NCI-H1694 treated with DMSO at 0.1 percent for 48 hours (cell line): Measurements from ENCODE around the gene LPIN3.
A peak's percentile ranks its signal among the peaks of the same experiment; 100 is the strongest.
"Not testable (repeated sequence)": the region's sequence is repeated elsewhere in the genome, so short reads cannot be mapped to it uniquely, and the experiment has no call there.

Source experiments
- DNase-seq: peaks from one replicate; lab custom pipeline; 2025; lab: John Stamatoyannopoulos, UW

LPIN3 gene, protein sequence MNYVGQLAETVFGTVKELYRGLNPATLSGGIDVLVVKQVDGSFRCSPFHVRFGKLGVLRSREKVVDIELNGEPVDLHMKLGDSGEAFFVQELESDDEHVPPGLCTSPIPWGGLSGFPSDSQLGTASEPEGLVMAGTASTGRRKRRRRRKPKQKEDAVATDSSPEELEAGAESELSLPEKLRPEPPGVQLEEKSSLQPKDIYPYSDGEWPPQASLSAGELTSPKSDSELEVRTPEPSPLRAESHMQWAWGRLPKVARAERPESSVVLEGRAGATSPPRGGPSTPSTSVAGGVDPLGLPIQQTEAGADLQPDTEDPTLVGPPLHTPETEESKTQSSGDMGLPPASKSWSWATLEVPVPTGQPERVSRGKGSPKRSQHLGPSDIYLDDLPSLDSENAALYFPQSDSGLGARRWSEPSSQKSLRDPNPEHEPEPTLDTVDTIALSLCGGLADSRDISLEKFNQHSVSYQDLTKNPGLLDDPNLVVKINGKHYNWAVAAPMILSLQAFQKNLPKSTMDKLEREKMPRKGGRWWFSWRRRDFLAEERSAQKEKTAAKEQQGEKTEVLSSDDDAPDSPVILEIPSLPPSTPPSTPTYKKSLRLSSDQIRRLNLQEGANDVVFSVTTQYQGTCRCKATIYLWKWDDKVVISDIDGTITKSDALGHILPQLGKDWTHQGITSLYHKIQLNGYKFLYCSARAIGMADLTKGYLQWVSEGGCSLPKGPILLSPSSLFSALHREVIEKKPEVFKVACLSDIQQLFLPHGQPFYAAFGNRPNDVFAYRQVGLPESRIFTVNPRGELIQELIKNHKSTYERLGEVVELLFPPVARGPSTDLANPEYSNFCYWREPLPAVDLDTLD

DNA sequence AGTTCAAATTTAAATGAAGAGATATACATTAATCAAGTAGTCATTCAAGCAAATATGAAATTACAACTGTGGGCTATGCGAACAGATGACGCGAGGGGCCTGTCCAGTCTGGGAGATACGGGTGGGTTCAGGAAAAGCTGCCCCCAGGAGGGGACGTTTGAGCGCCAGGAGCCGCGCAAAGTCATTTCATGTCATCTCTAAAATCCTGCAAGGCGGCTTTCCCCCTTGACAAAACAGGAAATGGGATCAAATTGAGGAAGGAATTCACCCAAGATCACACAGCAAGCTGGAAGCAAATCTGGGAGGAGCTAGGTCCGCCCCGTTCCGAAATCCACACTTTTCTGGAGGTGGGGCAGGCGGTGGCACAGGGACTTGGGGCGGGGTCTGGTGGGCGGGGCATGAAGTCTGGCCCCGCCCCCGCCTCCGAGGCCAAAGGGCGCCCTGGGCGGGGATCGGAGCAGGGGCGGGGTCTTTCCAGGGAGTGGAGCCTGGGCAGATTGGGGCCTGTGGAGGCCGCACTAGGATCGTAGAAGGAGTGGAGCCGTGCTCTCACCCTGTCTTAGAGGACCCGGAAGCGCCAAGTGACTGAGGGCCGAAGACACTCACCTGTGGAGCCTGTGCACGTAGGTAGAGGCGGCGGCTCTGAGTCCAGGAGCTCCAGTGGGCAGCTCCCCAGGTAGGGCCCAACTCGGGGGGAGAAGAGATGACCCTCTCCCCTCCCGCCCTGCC lies at the start of gene LPIN3:
TSS of gene LPIN3 (plus strand) at position 495 of the 729 bp plus-strand sequence. CDS start 4,983 bp downstream, outside the sequence.
- no peak for DNase-seq

DNA sequence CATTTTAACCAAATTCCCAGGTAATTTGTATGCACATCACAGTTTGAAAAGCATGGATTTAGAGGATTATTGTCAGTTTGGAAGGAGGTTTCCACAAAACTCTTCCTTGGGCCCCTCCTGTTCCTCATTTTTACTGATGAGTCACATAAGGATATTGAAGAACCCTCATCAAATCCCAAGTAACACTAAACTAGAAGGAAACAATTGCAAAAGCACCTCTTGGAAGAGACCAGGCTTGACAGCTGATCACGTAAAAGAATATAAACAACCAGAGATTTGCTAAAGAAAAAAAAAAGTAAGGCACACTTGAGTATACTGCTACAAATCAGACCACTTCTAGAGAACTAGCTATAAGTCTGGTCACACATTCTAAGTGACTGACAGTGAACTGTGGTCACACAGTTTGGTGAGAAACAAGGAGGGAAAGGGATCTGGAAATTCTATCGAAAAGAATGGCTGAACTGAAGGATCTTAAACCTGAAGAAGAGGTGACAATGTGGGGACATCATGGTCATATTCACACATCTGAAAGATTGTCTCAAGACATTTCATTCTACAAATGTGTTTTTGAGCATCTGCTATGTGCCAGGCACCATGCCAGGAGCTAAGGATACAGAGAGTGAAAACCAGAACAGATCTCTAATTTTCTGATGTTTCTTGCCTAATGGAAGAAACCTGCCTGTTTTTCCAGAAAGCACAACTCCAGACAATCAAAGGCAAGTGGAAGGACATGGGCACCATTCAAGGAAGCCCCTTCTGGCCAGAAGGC lies 47.2 kb upstream of the LPIN3 start:
- no peak for DNase-seq

DNA sequence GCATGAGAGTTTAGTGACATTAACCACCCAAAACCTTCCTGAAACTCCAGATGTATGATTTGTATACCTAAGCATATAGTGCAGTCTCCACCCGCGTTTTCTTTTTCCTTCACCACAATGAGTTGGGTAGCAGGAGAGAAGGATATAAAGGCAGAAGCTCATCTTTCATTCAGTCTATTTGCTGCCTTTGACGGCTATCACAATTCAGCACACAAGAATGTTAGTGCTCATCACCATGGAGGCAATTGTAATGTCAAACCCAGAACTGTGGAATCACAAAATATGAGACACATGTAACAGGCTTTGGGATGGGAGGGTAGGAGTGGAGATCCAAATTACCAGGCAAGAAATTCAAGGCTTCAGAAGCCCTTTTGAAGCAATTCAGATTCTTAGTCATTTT lies 40.7 kb upstream of the LPIN3 start:
- no peak for DNase-seq

DNA sequence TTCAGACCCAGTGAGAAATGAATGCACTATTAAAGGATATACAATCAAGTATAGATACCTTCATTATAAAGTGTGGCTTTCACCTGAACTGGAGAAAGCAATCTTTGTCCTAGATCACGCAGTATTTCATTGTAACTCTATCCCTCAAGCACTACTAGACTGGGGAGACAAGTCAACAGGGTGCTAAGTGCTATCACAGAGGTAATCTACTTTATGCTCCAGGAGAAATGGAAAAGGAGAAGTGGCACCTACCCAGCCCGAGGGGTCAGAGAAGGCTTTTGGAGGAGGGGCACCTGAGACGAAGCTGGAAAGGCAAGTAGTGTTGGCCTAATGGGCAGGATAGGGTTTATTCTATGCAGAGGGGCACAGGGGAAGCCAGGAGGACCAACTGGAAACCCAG lies 40.2 kb upstream of the LPIN3 start:
- no peak for DNase-seq

DNA sequence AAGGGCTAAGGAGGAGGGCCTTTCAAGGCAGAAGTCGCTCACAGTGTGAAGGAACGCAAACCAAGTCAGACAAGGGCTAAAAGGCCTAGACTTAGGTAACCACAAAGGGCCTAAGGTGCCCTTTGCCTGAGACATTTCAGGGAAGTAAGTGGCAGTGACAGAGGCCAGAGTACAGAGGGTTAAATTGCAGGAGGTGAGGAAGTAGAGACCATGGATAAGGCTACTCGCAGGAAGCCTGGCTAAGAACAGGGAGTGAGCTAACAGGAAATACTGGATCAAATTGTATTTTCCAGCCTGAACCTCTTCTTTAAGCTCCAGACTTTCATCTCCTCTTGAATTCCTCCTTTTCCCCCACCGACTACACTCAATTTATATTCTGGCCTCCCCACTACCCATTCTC lies 39.7 kb upstream of the LPIN3 start:
- DNase-seq: no peak

DNA sequence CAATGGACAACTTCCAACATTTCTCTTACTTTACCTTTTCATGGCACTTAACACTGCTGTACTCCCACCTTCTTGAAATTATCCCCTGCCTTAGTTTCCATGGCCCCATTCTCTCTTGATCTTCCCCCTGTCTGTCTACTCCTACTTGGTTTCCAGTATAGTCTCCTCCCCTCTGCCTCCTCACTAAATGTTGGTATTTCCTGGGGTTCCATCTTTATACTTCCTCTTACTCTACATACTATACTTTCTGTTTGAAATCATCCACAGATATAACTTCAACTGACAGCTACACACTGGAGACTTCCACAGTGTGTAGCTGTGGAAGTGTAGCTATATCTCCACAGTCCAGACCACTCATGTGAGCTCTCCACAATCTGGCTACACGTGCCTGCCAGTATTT lies 36.6 kb upstream of the LPIN3 start:
- DNase-seq: no peak

DNA sequence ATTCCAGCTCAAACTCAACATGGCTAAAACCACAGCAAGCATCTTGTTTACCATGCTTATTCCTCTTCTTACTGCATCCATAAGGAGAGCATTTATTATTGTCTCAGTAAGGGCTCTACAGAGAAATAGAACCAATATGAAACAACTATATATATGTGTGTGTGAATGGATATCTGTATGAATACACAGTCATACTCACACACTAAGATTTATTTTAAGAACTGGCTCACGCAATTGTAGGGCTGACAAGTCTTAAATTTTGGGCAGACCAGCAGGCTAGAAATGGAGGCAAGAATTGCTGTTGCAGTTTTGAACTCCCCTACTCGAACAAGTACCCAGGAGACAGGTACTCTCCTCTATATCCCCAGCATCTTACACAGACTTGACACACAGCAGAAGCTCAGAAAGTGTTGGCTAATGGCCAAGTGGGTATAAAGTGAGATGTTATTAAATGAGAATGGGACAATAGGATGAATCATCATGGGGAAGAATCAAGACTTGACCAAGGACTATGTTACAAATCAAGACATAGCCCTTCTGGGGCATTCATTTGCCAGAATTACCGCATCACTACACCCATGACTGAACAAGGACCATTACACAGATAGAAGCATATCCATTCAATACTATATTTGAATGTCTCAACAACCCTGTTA lies 36.1 kb upstream of the LPIN3 start:
- DNase-seq: no peak

DNA sequence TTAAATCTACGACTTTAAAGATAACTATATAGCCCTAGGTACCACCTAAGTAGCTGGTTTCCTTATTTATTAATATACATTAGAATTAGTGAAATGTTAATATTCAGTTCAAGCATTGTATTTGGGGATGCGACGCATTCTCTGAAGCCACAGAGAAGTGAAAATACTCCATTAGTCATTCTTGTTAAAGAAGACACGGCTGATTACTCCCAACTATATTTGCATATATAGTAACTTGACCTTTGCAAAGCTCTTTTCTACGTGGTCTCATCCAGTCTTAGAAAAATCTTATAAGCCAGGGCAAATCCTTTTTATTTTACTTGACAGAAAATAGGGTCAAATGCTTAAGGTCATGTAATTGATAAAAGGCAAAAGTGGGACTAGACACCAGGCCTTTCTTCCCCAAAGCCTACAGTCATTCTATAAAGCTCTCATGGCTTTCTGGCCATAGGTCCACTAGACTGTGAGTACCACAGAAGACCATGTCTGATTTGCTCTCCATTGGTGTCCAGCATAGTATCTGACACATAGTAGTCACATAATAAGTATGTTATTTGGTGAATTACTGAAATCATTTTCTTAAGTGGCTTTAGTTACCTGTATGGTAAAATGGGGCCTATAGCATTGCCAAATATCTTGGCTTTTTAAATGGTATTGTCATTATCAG lies 34.4 kb upstream of the LPIN3 start:
- no peak for DNase-seq

DNA sequence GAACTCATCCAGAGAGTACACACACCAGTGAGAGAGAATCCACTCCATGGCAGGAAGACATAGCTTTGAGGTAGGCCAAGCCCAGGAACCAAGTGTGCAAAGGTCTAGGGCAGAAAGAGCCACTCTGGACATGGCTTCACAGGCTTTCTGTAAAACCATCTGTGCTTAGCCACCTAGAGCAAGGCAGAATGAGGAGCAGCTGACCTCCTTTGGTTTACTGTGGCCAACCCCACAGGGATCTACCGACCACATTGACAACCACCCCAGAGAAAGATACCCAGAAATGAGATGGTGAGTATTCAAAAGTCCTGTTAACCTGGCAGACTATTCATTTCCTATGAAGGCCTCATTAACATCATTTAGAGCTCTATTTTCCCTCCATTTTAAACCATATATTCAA lies 33.6 kb upstream of the LPIN3 start:
- no peak for DNase-seq

DNA sequence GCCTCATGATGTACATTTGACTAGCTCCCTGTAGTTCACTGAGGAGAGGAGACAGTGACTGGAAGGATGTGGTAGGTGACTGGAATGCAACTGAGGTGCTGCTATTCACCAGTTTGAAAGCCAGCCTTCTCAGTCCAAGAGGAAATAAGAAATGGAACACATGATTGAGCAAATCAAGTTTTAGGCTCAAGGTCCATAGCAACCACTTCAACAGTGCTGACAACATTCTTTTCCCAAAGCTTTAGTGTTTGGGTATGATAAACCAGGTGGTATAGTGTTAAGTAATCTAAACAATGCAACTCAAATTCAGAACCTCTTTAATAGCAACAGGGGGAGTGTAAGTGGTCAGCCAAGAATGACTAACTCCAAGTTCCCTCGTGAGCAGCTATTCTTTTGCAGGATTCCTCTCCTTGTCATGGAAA lies 32.3 kb upstream of the LPIN3 start:
- DNase-seq: no peak

DNA sequence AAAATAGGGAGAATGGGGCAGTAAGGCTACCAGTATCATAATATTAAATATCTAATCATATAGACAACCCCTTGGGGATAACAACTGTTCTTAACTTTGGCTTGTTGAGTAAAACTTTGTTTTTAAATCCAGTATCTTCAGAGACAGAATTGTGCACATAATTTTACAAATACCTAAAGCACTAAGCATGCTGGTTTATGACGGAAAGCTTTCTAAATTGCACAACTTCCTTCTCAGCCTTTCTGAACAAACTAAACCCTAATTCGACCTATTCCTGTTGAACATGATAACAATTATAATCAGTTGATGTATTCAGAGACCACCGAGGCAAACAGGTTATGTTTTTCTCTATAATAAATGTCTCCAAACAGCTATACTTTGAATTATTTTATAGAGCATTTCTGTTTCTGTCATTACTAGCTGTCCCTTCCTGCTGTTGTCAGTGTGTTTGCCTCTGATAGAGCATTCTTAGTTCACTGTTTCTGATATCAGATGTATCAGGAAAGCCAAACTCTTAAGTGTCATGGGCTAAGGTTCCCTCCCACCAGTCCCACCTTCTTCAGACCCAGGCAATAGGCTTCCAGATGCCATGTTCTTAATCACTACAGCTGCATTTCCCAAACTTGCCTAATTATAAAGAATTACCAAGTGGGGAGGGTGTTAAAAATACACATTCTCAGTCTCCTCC lies 31.8 kb upstream of the LPIN3 start:
- DNase-seq: no peak

DNA sequence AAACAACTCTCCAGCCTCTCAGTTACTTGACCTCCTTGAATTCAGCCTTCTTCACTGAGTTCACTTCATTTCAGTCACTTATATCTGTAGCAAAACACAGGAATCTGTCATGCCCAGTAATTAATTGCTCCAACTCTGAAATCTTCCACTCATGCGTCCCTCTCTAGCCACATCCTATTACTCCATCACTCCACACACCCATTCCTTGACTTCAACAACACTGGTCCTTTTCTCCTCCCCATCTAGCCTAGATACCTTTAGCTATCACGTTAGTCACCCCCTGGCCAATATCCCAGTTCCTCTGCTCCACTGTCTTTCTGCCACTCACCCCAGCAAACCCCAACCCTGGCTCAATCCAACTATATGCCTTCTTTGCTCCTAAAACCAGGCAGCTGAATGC lies 30.8 kb upstream of the LPIN3 start:
- no peak for DNase-seq

DNA sequence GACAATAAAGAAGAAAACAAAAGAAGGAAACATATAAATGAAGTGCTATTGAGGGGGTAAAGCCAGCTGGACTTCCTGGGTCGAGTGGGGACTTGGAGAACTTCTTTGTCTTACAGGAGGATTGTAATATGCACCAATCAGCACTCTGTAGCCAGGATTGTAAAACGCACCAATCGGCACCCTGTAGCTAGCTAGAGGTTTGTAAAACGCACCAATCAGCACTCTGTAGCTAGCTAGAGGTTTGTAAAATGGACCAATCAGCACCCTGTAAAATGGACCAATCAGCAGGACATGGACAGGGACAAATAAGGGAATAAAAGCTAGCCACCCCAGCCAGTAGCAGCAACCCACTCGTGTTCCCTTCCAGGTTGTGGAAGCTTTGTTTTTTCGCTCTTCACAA lies 28.6 kb upstream of the LPIN3 start:
- DNase-seq: not testable (repeated sequence)

DNA sequence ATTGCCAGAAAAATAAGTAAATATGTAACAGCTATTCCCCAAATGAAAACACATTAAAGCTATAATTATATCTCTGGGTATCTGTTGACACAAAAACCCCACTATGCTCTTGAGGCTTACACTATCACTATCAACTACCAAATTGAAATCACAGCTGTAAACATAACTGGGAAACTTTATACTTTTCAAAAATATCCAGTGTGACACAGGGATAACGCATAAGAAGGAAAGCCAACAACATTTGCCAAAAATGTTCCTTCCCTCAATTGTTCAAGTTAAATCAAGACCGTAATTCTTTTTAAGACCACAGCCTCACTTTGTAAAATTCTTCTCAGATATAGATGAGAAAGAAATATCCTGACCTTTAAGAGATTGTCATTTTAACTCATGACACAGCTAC lies 26.2 kb upstream of the LPIN3 start:
- no peak for DNase-seq

DNA sequence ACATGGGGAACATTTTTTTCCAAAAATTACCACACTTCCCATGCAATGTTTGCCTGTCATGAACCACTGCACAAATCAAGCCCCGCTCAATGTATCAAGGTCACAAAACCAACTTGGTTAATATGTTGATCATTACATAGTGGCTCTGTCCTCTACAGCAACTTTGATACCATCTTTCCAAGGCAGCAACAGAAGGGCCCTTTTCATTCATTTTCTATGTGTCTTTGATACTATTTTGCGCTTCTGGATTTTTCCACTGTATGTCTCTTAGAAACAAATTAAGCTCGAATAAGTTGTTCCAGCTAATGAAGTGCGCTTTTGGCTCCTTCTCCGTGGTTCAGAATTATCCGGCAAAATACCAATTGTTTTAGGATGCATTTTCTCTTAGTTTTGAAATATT lies 24.6 kb upstream of the LPIN3 start:
- DNase-seq: no peak

DNA sequence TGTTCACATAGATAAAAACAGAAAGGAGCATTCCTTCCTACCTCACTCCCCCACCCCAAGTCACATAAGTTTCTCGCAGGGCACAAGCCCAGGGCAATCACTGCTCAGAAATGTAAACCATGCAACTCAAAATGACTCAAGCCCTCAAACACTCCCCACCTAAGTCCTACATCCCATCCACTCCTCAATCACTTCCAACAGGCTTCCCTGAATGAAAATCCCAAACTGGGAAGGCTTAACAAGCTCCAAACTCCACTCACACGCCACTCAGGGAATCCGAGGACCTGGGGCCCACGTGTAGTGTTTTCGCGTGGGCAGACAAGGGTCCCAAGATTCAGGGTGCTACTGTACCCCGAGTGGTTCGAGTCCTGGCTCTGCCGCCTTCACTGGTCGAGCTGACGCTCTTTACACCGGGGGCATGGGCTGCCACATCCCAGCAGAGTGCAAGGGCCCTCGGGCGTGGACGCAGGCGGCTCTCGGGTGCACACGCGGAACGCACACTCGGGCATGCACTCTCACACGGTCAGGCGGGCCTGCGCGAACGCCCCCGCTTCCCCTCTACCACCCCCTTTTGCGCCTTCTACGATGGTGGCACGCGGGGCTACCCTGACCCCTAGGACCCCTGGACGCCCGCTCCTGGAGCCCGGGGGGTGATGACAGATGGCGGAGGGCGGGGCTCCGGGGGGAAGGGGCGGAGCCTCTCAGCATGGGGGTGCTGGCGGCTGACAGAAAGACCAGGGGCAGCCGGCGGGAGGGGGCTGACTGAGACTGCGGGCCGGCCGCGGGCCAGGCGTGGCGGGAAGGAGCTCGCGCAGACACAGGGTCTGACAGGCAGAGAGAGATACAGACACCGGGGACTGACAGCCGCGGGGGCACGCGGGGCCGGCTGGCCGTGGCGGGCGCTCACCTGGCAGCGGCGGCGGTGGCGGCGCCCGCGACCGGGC lies 23.7 kb upstream of the LPIN3 start:
- DNase-seq: no peak

DNA sequence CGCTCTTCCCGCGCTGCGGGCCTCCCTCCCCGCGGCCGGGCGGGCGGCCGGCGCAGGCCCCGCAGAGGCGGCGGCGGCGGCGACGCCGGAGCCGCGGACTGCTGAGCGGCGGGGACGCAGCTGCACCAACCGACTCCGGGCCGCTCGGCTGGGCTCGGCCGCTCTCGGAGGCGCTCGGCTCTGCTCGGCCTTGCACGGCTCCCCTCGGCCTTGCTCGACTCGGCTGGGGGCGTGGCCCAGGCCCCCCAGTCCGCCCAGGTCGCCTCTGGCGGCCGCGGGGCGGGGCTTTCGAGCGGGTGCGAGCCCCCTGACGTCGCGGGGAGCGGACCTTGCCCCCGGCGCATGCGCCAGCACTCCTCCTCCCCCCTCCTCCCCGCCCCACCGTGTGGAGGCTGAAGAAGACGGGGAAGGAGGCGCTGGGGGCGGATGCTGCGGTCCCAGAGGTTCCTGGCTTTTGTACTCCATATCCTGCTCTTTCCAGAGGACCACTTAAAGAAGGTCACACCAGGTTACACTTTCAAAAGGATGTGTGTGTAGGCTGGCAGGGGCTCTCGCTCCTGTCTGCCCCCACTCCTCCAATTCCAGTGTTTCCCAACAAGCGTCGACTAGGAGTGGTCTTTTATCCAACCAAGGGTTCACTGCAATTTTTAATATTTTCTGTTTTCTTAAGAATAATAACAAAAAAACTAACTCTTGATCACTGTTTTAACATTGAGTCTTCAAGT lies 22.9 kb upstream of the LPIN3 start, which contains the start of gene ZHX3:
TSS of gene ZHX3 (minus strand) at position 186 of the 725 bp plus-strand sequence. CDS start 112,815 bp downstream, outside the sequence.
- peak; percentile 79 for DNase-seq

DNA sequence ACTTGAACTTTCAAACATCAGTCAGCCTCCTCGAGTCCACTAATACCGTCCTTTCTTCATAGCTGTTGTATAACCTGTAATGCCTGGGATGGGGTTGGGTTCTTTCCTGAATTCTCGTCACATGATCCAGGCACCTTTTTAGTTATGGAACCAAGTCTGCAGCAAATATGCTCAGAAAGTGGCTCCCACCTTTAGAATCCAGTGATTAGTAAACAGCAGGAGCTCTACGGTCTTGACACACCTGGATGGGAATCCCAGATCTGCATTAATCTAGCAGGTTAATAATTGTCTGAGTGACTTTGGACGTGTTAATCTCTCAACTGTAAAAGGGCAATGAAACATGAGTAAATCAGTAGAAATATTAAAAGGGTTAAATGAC lies 22.4 kb upstream of the LPIN3 start:
- no peak for DNase-seq
